HEK293 (cell line): ENCODE measurements around the gene TAS2R1.

Experiments
- BCL11A ChIP-seq: fragments of 450-650 bp; formaldehyde crosslinking; IDR thresholded peaks from 2 replicates; pipeline ENCODE4 v1.5.1; 2016; ENCODE audit warnings: low read depth, missing biosample characterization, missing genetic modification characterization
- ELK4 ChIP-seq: IDR thresholded peaks from 2 replicates; pipeline ENCODE4 v1.6.1; 2011; ENCODE audit warnings: mild to moderate bottlenecking, low read depth, low read length, borderline replicate concordance
- HOXA7 ChIP-seq: sonication (generic); formaldehyde crosslinking; IDR thresholded peaks from 2 replicates; pipeline ENCODE4 v1.8.1; 2022; ENCODE audit warnings: missing genetic modification reagents, borderline replicate concordance
- ZEB2 ChIP-seq: fragments of 450-650 bp; formaldehyde crosslinking; IDR thresholded peaks from 2 replicates; pipeline ENCODE4 v1.5.1; 2016; ENCODE audit warnings: missing biosample characterization, missing genetic modification characterization
- ZNF140 ChIP-seq: fragments of 450-650 bp; formaldehyde crosslinking; IDR thresholded peaks from 2 replicates; pipeline ENCODE4 v1.5.1; 2016; ENCODE audit warnings: missing biosample characterization, missing genetic modification characterization
- ZNF292 ChIP-seq: fragments of 450-650 bp; formaldehyde crosslinking; IDR thresholded peaks from 2 replicates; pipeline ENCODE4 v1.5.1; 2016; ENCODE audit warnings: low read depth, missing biosample characterization, missing genetic modification characterization, borderline replicate concordance
- ZNF571 ChIP-seq: fragments of 450-650 bp; formaldehyde crosslinking; IDR thresholded peaks from 2 replicates; pipeline ENCODE4 v1.5.0; 2017; ENCODE audit warnings: missing biosample characterization, missing genetic modification characterization
- ZNF600 ChIP-seq: fragments of 450-650 bp; formaldehyde crosslinking; IDR thresholded peaks from 2 replicates; pipeline ENCODE4 v1.5.1; 2016; ENCODE audit warnings: missing biosample characterization, missing genetic modification characterization
- ZNF610 ChIP-seq: fragments of 450-650 bp; formaldehyde crosslinking; IDR thresholded peaks from 2 replicates; pipeline ENCODE4 v1.5.1; 2016; ENCODE audit warnings: missing biosample characterization, missing genetic modification characterization, borderline replicate concordance
- TF ChIP-seq, protein P1 (sequence below): fragments of 450-650 bp; formaldehyde crosslinking; IDR thresholded peaks from 2 replicates; pipeline ENCODE4 v1.5.1; 2016; ENCODE audit warnings: missing biosample characterization, missing genetic modification characterization
- TF ChIP-seq, protein P2 (sequence below): fragments of 450-650 bp; formaldehyde crosslinking; IDR thresholded peaks from 2 replicates; pipeline ENCODE4 v1.5.1; 2016; ENCODE audit warnings: missing biosample characterization, missing genetic modification characterization
- TF ChIP-seq, protein P3 (sequence below): fragments of 450-650 bp; formaldehyde crosslinking; IDR thresholded peaks from 2 replicates; pipeline ENCODE4 v1.5.1; 2016; ENCODE audit warnings: missing biosample characterization, missing genetic modification characterization, low read depth

DNA sequence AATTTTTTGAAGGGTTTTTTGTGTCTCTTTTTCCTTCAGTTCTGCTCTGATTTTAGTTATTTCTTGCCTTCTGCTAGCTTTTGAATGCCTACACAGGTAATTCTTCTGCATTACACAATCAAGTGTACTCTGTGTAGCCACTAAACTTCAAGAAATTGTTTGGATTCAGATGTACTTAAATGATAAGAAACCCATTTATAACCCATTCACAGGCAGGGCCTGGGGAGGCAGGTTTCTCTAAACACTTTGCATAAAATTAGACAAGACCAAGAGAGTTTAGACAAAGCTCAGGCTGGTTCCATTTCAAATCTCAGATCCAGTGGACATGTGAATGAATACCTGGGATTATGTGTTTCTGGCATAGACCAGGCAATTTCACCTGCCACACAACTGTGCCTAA lies 43.0 kb downstream of the TAS2R1 start:
- no peak for TF ChIP-seq ZNF292 (tag by site-specific recombination)
- TF ChIP-seq, protein P1, sequence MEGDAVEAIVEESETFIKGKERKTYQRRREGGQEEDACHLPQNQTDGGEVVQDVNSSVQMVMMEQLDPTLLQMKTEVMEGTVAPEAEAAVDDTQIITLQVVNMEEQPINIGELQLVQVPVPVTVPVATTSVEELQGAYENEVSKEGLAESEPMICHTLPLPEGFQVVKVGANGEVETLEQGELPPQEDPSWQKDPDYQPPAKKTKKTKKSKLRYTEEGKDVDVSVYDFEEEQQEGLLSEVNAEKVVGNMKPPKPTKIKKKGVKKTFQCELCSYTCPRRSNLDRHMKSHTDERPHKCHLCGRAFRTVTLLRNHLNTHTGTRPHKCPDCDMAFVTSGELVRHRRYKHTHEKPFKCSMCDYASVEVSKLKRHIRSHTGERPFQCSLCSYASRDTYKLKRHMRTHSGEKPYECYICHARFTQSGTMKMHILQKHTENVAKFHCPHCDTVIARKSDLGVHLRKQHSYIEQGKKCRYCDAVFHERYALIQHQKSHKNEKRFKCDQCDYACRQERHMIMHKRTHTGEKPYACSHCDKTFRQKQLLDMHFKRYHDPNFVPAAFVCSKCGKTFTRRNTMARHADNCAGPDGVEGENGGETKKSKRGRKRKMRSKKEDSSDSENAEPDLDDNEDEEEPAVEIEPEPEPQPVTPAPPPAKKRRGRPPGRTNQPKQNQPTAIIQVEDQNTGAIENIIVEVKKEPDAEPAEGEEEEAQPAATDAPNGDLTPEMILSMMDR (tag by site-specific recombination), result no peak
- TF ChIP-seq, protein P2, sequence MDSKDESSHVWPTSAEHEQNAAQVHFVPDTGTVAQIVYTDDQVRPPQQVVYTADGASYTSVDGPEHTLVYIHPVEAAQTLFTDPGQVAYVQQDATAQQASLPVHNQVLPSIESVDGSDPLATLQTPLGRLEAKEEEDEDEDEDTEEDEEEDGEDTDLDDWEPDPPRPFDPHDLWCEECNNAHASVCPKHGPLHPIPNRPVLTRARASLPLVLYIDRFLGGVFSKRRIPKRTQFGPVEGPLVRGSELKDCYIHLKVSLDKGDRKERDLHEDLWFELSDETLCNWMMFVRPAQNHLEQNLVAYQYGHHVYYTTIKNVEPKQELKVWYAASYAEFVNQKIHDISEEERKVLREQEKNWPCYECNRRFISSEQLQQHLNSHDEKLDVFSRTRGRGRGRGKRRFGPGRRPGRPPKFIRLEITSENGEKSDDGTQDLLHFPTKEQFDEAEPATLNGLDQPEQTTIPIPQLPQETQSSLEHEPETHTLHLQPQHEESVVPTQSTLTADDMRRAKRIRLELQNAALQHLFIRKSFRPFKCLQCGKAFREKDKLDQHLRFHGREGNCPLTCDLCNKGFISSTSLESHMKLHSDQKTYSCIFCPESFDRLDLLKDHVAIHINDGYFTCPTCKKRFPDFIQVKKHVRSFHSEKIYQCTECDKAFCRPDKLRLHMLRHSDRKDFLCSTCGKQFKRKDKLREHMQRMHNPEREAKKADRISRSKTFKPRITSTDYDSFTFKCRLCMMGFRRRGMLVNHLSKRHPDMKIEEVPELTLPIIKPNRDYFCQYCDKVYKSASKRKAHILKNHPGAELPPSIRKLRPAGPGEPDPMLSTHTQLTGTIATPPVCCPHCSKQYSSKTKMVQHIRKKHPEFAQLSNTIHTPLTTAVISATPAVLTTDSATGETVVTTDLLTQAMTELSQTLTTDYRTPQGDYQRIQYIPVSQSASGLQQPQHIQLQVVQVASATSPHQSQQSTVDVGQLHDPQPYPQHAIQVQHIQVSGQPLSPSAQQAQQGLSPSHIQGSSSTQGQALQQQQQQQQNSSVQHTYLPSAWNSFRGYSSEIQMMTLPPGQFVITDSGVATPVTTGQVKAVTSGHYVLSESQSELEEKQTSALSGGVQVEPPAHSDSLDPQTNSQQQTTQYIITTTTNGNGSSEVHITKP (tag by site-specific recombination), result no peak
- no peak for TF ChIP-seq ELK4
- no peak for TF ChIP-seq ZNF571 (tag by site-specific recombination)
- TF ChIP-seq ZNF140 (tag by site-specific recombination), result no peak
- no peak for TF ChIP-seq BCL11A (tag by site-specific recombination)
- TF ChIP-seq ZEB2 (tag by site-specific recombination), result no peak
- no peak for TF ChIP-seq ZNF610 (tag by site-specific recombination)
- TF ChIP-seq, protein P3, sequence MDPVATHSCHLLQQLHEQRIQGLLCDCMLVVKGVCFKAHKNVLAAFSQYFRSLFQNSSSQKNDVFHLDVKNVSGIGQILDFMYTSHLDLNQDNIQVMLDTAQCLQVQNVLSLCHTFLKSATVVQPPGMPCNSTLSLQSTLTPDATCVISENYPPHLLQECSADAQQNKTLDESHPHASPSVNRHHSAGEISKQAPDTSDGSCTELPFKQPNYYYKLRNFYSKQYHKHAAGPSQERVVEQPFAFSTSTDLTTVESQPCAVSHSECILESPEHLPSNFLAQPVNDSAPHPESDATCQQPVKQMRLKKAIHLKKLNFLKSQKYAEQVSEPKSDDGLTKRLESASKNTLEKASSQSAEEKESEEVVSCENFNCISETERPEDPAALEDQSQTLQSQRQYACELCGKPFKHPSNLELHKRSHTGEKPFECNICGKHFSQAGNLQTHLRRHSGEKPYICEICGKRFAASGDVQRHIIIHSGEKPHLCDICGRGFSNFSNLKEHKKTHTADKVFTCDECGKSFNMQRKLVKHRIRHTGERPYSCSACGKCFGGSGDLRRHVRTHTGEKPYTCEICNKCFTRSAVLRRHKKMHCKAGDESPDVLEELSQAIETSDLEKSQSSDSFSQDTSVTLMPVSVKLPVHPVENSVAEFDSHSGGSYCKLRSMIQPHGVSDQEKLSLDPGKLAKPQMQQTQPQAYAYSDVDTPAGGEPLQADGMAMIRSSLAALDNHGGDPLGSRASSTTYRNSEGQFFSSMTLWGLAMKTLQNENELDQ (tag by site-specific recombination), result no peak
- no peak for TF ChIP-seq HOXA7 (CRISPR knock-in tag)
- no peak for TF ChIP-seq ZNF600 (tag by site-specific recombination)
